GM19455 (cell line): Measurements from ENCODE around the gene COL19A1.

Source experiments
- ATAC-seq: cut with Tn5 transposase; IDR thresholded peaks from one replicate; pipeline ENCODE4 v1.9.1; 2021; ENCODE audit not compliant: unreplicated experiment

The COL19A1 gene

GRCh38 chr6:70119218-70119835 is 253.0 kb downstream of the COL19A1 start:
- no peak for ATAC-seq

GRCh38 chr6:70124443-70124842 is 258.1 kb downstream of the COL19A1 start:
- ATAC-seq = no peak

- ATAC-seq = no peak
Measured at GRCh38 chr6:70124882-70125545, 258.7 kb downstream of the COL19A1 start.

GRCh38 chr6:70125602-70126001 is 259.2 kb downstream of the COL19A1 start:
- no peak for ATAC-seq

- ATAC-seq = no peak
Measured at GRCh38 chr6:70129341-70129740, 263.0 kb downstream of the COL19A1 start.

GRCh38 chr6:70130865-70131264 is 264.5 kb downstream of the COL19A1 start:
- no peak for ATAC-seq

- ATAC-seq = peak; percentile 96
Measured at GRCh38 chr6:70131528-70131927, 265.2 kb downstream of the COL19A1 start.

- ATAC-seq = no peak
Measured at GRCh38 chr6:70133246-70133645, 266.9 kb downstream of the COL19A1 start.

GRCh38 chr6:70134542-70134941 is 268.2 kb downstream of the COL19A1 start:
- no peak for ATAC-seq

GRCh38 chr6:70135219-70136160 is 269.1 kb downstream of the COL19A1 start:
- no peak for ATAC-seq

- no peak for ATAC-seq
Measured at GRCh38 chr6:70136996-70137395, 270.6 kb downstream of the COL19A1 start.

GRCh38 chr6:70140496-70140895 is 274.1 kb downstream of the COL19A1 start:
- ATAC-seq = no peak

- ATAC-seq = no peak
Measured at GRCh38 chr6:70142034-70142433, 275.7 kb downstream of the COL19A1 start.

GRCh38 chr6:70145178-70145577 is 278.8 kb downstream of the COL19A1 start:
- no peak for ATAC-seq

GRCh38 chr6:70149209-70149788 is 282.9 kb downstream of the COL19A1 start:
- no peak for ATAC-seq

- no peak for ATAC-seq
Measured at GRCh38 chr6:70150521-70150920, 284.2 kb downstream of the COL19A1 start.

GRCh38 chr6:70151616-70152015 is 285.3 kb downstream of the COL19A1 start:
- no peak for ATAC-seq

- ATAC-seq = no peak
Measured at GRCh38 chr6:70152786-70153185, 286.4 kb downstream of the COL19A1 start.

- ATAC-seq = no peak
Measured at GRCh38 chr6:70157086-70157485, 290.7 kb downstream of the COL19A1 start.

- no peak for ATAC-seq
Measured at GRCh38 chr6:70160276-70160675, 293.9 kb downstream of the COL19A1 start.

GRCh38 chr6:70162972-70163371 is 296.6 kb downstream of the COL19A1 start:
- ATAC-seq = no peak
